HCT116 (cell line): ENCODE measurements around the gene SRRD.

ENCODE experiments used
- EZH2phosphoT487 ChIP-seq: fragments of 200-600 bp; IDR thresholded peaks from 2 replicates; pipeline ENCODE4 v1.6.1; 2018; ENCODE audit warnings: antibody characterized with exemption, borderline replicate concordance
- ZNF274 ChIP-seq: fragments of 200-500 bp; sonication (Bioruptor generic); IDR thresholded peaks from 2 replicates; pipeline ENCODE4 v1.6.1; 2014; ENCODE audit warnings: mild to moderate bottlenecking, low read depth, low read length, inconsistent platforms
- TF ChIP-seq, protein P1 (sequence below), 3 experiments: fragments of 200-600 bp in 1 of 3; sonication (generic) in 1 of 3; IDR thresholded peaks in 2 of 3; conservative IDR thresholded peaks in 1 of 3; 2 replicates each; pipeline ENCODE4 v1.5.1; 2012 to 2017; ENCODE audit warnings: low read depth in 2 of 3, low read length in 2 of 3, antibody characterized with exemption in 1 of 3, borderline replicate concordance in 1 of 3, control low read depth in 1 of 3, mild to moderate bottlenecking in 1 of 3, mixed read lengths in 1 of 3, mixed run types in 1 of 3, moderate library complexity in 1 of 3; ENCODE audit not compliant: insufficient read depth in 1 of 3
- TF ChIP-seq, protein P2 (sequence below): IDR thresholded peaks from 2 replicates; pipeline ENCODE4 v1.6.1; 2012

GRCh38 chr22:26443901-26444690 lies 39.6 kb upstream of the SRRD start:
- TF ChIP-seq, protein P1, sequence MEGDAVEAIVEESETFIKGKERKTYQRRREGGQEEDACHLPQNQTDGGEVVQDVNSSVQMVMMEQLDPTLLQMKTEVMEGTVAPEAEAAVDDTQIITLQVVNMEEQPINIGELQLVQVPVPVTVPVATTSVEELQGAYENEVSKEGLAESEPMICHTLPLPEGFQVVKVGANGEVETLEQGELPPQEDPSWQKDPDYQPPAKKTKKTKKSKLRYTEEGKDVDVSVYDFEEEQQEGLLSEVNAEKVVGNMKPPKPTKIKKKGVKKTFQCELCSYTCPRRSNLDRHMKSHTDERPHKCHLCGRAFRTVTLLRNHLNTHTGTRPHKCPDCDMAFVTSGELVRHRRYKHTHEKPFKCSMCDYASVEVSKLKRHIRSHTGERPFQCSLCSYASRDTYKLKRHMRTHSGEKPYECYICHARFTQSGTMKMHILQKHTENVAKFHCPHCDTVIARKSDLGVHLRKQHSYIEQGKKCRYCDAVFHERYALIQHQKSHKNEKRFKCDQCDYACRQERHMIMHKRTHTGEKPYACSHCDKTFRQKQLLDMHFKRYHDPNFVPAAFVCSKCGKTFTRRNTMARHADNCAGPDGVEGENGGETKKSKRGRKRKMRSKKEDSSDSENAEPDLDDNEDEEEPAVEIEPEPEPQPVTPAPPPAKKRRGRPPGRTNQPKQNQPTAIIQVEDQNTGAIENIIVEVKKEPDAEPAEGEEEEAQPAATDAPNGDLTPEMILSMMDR (IDR thresholded peaks at IDR 0.05 in 2 of 3, conservative IDR thresholded peaks at IDR 0.05 in 1 of 3; ENCODE audit: borderline replicate concordance in 1 of 3, insufficient read depth in 1 of 3, low read depth in 2 of 3, low read length in 2 of 3), result no peak
- no peak for TF ChIP-seq EZH2phosphoT487
- TF ChIP-seq, protein P2, sequence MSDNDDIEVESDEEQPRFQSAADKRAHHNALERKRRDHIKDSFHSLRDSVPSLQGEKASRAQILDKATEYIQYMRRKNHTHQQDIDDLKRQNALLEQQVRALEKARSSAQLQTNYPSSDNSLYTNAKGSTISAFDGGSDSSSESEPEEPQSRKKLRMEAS, result no peak
- no peak for TF ChIP-seq ZNF274
